Stimulated activated CD4-positive, alpha-beta T cell treated with anti-CD3 and anti-CD28 coated beads, Interleukin-2, amount 100 ng/mL, for 4 hours (primary cell): ENCODE measurements around the gene BICRAL.
"Not testable (repeated sequence)": the region's sequence is repeated elsewhere in the genome, so short reads cannot be mapped to it uniquely, and the experiment has no call there.

Experiments
- DNase-seq: peaks from one replicate; pipeline ENCODE4 v3.0.0-alpha.2; 2020; ENCODE audit warnings: low read depth

Gene BICRAL

GRCh38 chr6:42795651-42796050 is 13.8 kb downstream of the BICRAL start:
- DNase-seq, result no peak

DNA sequence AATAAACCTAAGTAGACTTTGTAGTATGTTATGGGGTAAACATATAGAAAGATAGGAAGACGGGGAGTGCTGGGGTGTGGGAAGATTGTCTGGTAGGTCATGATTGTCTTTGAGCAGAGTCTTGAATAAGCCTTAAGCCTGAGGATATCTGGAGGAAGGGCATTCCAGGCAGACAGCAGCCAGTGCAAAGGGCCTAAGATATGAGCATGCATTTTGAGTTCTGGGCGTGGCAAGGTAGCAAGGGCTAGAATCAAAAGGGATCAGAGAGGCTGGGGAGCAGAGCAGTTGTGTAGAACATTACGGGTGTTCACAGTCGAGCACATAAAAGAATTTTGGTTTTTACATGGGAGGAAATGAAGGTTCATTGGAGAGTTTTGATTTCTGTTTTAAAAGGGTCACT is 14.3 kb downstream of the BICRAL start:
- DNase-seq, result no peak

- not testable (repeated sequence) for DNase-seq
These were observed 15.8 kb downstream of the BICRAL start for GRCh38 chr6:42797696-42798095.

DNA sequence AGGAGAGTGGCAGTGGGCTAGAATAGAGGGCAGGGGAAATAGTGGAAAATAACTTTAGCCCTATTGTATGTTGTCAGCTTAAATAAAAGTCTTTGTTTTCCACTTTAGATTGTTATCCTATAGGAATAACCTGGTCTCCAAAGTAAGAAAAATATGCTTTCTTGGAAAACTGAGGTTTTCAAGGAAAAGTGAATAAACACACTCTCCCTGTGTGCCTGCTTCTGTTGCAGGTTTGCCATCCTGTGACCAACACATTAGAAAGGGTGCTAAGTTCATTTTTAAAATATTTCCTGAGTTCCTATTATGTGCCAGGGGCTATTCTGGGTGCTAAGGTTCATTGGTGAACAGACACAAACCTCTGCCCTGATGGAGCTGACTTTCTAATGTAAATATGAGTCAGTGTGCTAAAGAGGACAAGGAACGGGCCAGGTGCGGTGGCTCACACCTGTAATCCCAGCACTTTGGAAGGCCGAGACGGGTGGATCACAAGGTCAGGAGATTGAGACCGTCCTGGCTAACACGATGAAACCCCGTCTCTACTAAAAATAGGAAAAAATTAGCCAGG is 23.5 kb downstream of the BICRAL start:
- DNase-seq, result no peak

- not testable (repeated sequence) for DNase-seq
These were observed 24.5 kb downstream of the BICRAL start for GRCh38 chr6:42806359-42806758.

DNA sequence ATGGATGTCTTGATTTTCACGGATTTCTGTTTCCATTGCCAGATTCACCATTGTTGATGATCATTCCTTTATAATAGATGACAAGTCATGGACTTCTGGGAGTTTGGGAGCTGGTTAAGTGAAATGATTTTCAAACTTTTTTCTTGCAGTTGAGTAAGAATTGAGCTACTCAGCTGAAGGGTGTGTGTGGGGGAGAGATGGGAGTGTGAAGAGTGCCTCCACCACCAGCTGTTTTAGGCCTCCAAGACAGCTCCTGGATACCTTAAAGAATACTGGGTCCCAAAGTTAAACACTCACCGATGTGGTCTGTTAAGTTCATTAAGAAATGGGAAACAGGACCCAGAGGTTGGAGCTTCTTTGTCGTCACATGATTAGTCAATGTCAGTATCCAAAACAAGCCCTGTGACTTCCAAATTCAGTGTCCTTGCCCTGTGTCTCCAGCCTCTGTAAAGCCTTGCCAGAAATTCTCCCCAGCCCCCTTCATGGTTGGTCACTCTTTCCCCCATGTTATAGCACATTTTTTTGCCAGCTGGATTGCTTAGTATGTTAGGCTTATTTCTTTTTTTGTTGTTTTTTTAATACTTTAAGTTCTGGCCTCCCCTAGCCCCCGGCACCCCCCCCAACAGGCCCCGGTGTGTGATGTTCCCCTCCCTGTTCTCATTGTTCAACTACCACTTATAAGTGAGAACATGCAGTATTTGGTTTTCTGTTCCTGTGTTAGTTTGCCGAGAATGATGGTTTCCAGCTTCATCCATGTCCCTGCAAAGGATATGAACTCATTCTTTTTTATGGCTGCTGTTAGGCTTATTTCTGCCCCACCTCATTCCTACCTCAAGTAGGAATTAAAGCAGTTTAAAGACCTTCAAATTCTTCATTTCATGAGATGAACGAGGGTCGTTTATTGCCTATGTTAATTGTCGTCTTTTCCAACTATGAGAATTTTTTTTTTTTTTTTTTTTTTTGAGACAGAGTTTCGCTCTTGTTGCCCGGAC is 26.9 kb downstream of the BICRAL start:
- no peak for DNase-seq

- no peak for DNase-seq
These were observed 31.3 kb downstream of the BICRAL start for GRCh38 chr6:42813074-42813645.

GRCh38 chr6:42813906-42814444 is 32.1 kb downstream of the BICRAL start:
- no peak for DNase-seq

DNA sequence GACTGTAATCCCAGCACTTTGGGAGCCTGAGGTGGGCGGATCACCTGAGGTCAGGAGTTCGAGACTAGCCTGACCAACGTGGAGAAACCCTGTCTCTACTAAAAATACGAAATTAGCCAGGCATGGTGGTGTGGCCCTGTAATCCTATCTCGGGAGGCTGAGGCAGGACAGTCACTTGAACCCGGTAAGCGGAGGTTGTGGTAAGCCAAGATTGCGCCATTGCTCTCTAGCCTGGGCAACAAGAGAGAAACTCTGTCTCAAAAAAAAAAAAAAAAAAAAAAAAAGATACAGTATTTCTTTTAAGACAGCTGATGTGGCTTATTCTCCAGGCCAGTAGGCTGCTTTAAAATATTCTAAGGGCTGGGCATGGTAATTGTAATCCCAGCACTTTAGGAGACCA is 33.9 kb downstream of the BICRAL start:
- not testable (repeated sequence) for DNase-seq

DNA sequence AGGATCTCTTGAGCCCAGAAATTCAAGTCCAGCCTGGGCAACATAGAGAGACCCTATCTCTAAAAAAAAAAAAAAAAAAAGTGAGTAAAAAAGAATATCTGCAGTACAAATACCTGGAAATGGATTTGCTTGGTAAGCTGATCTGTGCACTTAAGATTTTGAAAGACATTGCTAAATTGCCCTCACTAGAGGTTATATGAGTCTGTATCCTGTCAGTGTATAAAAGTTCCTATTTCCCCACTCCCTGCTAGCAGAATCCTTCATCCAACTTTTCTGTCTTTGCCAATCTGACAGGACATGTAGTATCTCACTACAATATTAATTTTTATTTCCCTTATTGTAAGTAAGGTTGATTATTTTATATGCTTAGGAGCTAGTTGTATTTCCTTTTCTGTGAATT is 36.1 kb downstream of the BICRAL start:
- no peak for DNase-seq

- DNase-seq, result no peak
These were observed 36.6 kb downstream of the BICRAL start for GRCh38 chr6:42818416-42818815.

GRCh38 chr6:42818878-42819277 is 37.0 kb downstream of the BICRAL start:
- no peak for DNase-seq

DNA sequence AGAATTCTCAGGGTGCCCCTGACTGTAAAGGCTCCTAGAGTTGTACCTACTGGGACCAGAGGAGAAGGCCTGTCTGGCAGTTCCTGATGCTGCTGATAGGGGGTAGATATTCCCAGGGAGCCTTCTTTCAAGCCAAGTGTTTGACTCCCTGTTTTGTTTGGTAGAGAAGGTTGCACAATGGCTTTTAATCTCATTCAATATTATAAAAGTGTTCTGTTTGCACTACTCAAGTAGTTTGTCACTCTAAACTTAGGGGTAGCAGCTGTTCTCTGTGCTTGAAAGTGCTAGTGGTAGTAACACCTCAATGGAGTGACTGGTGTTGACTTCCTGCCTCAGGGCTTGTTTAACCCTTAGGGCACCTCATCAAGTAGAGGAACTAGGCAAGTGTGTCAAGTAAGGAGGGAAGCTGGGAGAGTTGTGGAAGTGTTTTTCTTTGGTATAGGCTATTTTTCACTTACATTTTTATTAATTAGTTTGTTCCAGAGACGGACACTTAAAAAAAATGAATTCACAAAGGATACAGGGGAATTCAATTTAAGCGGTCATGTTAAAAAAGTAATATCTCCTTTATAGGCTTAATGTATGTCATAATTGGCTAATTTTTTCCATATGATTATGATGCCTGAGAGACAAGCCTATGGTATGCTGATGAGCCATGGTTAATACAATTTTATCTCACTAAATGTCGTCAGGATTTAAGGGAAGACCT is 38.1 kb downstream of the BICRAL start:
- DNase-seq, result no peak

- DNase-seq, result no peak
These were observed 38.9 kb downstream of the BICRAL start for GRCh38 chr6:42820512-42821340.

- no peak for DNase-seq
These were observed 39.5 kb downstream of the BICRAL start for GRCh38 chr6:42821341-42821668.

DNA sequence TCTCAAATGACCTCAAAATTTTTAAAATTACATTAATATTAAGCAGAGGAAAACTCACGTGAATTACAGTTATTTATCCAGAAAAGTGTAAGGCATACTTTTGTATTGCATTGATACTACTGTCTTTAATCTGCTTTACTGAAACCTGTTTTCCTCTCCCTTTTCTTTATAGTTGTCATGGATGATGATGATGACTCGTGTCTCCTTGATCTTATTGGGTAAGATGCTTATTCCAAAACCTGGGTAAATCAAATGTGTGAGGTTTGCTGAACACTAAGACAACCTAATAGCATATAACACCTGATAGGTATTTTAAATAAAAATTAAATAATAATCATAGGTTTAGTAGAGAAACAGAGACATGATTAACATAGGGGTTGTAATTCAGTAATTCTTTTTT is 40.0 kb downstream of the BICRAL start:
- DNase-seq, result no peak

- no peak for DNase-seq
These were observed 47.8 kb downstream of the BICRAL start for GRCh38 chr6:42829561-42830092.

GRCh38 chr6:42831237-42831636 is 49.4 kb downstream of the BICRAL start:
- DNase-seq, result no peak

GRCh38 chr6:42834056-42834455 is 52.2 kb downstream of the BICRAL start:
- DNase-seq, result no peak

- no peak for DNase-seq
These were observed 60.2 kb downstream of the BICRAL start for GRCh38 chr6:42841844-42842584.

DNA sequence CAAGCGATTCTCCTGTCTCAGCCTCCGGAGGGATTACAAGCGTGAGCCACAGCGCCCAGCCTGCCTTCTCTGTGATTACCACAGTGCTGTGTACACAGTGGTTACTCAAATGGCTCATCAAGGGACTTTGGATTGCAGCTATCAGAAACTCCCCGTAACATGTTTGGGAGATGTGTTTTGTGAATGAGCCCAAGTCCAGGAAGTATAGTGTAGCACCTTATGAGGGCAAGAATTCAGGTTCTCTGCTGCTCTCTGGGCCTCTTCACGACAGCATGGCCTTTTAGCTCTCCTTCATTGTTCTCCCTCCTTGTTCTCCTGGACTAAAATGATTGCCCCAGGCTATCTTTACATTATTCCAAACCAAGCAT is 63.5 kb downstream of the BICRAL start:
- no peak for DNase-seq
